Right lobe of liver (tissue), 4 donors: ENCODE measurements around the gene LPCAT3.

Experiments used
- POLR2A ChIP-seq: fragments of 450-650 bp; IDR thresholded peaks from one replicate; pipeline ENCODE4 v1.6.1; 2017; ENCODE audit warnings: antibody characterized with exemption, mild to moderate bottlenecking
- TF ChIP-seq, protein P1 (sequence below), 4 donors: fragments of 200-600 bp in 3 of 4; fragments of 450-650 bp in 1 of 4; IDR thresholded peaks; one replicate each; pipeline versions ENCODE4 v1.5.1 to v1.8.0; 2016 to 2022; ENCODE audit warnings: antibody characterized with exemption in 4 of 4, mild to moderate bottlenecking in 2 of 4
- donor health status: DM: no; HTN: no; CAD: no.
- donor health status: DM: no; HTN: no; CAD: no.
- donor health status: DM: no; HTN: yes; CAD: no.

DNA sequence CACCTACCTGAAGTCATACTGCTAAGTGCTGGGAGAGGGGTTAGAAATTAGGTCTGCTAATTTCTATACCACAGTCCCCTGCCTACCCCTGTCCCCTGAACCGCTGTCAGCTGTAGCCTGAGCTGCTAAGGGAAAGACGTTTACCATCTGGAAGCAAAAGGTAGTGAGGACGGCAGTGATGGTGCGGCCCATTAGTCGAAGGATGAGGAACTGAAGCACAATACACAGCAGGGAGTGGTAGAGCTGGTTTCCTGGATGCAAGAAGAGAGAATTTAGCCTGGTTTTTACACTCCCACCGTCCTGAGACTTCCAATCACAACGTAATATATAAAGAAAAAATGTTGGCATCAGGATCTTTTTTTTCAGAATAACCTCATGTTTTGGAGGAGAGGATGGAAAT is 35.7 kb downstream of the LPCAT3 start:
- TF ChIP-seq, protein P1, sequence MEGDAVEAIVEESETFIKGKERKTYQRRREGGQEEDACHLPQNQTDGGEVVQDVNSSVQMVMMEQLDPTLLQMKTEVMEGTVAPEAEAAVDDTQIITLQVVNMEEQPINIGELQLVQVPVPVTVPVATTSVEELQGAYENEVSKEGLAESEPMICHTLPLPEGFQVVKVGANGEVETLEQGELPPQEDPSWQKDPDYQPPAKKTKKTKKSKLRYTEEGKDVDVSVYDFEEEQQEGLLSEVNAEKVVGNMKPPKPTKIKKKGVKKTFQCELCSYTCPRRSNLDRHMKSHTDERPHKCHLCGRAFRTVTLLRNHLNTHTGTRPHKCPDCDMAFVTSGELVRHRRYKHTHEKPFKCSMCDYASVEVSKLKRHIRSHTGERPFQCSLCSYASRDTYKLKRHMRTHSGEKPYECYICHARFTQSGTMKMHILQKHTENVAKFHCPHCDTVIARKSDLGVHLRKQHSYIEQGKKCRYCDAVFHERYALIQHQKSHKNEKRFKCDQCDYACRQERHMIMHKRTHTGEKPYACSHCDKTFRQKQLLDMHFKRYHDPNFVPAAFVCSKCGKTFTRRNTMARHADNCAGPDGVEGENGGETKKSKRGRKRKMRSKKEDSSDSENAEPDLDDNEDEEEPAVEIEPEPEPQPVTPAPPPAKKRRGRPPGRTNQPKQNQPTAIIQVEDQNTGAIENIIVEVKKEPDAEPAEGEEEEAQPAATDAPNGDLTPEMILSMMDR (IDR thresholded peaks at IDR 0.05): no peak
- TF ChIP-seq POLR2A: no peak
